IgD-negative memory B cell (primary cell): ENCODE measurements around the gene KCNMA1. TPM values are rescaled to one million over a fixed set of nuclear protein-coding genes. Genes with fewer than 3 reads are reported as not detected.

Source experiments
- H3K27ac Mint-ChIP-seq, 3 donors: one replicate each; pipeline ENCODE4 v1.8.0; 2020 to 2022; ENCODE audit warnings: mild to moderate bottlenecking in 3 of 3, mixed read lengths in 3 of 3, moderate library complexity in 1 of 3
- H3K27me3 Mint-ChIP-seq: one replicate; pipeline ENCODE4 v1.8.0; 2021; ENCODE audit warnings: mixed read lengths
- H3K36me3 Mint-ChIP-seq: one replicate; pipeline ENCODE4 v1.8.0; 2020; ENCODE audit warnings: mild to moderate bottlenecking, mixed read lengths
- H3K4me1 Mint-ChIP-seq, 3 donors: one replicate each; pipeline ENCODE4 v1.8.0; 2020 to 2022; ENCODE audit warnings: mixed read lengths in 3 of 3, mild to moderate bottlenecking in 1 of 3
- H3K4me3 Mint-ChIP-seq, 4 donors: one replicate each; pipeline ENCODE4 v1.8.0; 2020 to 2022; ENCODE audit warnings: mild to moderate bottlenecking in 4 of 4, mixed read lengths in 4 of 4, moderate library complexity in 3 of 4
- H3K9me3 Mint-ChIP-seq, 3 donors: one replicate each; pipeline ENCODE4 v1.8.0; 2020 to 2021; ENCODE audit warnings: mixed read lengths in 3 of 3, mild to moderate bottlenecking in 1 of 3
- polyA plus RNA-seq: library from polyadenylated mRNA; unstranded; fragments of 300-500 nt; fragmentation: Illumina TruSeq; gene quantifications from one replicate; pipeline ENCODE4 v1.2.3, GENCODE V29; 2021

Gene KCNMA1
- polyA plus RNA-seq, 1 donor from 2014 or later = 5.5 TPM

DNA sequence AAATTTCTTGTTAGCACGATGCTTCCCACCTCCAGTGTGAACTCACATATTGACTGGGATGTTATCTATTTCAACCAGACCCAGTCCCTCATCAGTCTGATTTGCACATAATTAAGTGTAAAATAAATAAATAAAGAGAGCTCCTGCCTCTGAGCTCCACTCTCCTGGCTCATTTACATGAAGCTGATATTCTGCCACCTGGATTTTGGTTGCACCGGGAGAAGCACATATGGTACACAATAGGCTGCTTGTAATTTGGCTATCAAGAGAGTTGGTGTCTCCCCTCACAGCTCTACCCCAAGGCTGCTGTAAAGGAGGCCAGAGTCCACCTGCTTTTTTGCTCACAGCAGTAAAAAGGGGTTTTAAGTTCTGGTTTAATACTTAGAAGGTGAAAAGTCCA, 610.5 kb downstream of the KCNMA1 start:
- Mint-ChIP-seq H3K9me3 (no peaks in the 10 kb centered on the region), H3K4me1 (peaks cover 0 to 5% (median 2%) of the 10 kb centered on the region in 3 donors), H3K4me3 (no peak overlapping the region), H3K36me3 (no peaks in the 10 kb centered on the region), H3K27me3 (peaks cover 4% of the 10 kb centered on the region), H3K27ac (no peak overlapping the region)

DNA sequence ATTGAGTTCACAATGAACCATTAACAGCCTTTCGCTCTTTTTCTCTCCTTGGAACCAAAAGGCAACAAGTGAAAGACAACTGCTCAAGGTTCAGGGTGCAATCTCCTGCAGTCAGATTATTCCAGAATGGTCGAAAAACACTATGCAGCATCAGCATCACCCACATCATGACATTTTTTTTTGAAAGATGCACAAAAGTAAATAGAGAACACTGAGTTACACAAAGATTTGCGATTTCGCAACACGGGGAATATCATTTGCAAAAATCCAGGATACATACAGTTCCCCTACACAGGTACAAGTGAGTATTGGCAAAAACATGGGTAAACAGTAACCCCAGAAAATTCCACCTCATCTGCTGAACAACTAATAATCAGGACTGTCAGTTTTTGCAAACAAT, 611.5 kb downstream of the KCNMA1 start:
- H3K4me3 Mint-ChIP-seq = no peak overlapping the region
- peaks cover 4% of the 10 kb centered on the region for H3K27me3 Mint-ChIP-seq
- no peaks in the 10 kb centered on the region for H3K36me3 Mint-ChIP-seq
- no peak overlapping the region for H3K27ac Mint-ChIP-seq
- H3K4me1 Mint-ChIP-seq = peaks cover 0 to 5% (median 2%) of the 10 kb centered on the region in 3 donors
- H3K9me3 Mint-ChIP-seq = no peaks in the 10 kb centered on the region

DNA sequence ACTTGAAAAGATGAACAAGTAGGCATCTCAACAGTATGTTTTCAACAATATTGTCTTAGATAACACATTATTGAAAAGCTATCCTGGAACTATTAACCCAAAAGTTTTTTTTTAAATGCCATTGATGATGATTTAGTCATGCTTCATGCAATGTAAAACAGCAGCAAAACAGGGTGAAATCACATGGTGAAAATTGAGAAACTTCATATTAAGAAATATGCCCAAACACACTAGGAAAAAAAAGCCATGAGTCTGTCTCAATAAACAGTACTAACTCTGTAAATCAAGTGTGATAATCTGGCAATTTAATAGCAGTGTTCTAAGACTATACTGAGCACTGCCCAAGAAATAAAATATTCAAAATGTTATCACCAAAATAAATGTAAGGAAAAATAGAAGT, 613.1 kb downstream of the KCNMA1 start:
- H3K36me3 Mint-ChIP-seq = no peaks in the 10 kb centered on the region
- peaks cover 0 to 2% (median 2%) of the 10 kb centered on the region in 3 donors for H3K4me1 Mint-ChIP-seq
- H3K27me3 Mint-ChIP-seq = peaks cover 4% of the 10 kb centered on the region
- H3K27ac Mint-ChIP-seq = no peak overlapping the region
- H3K9me3 Mint-ChIP-seq = no peaks in the 10 kb centered on the region
- no peak overlapping the region for H3K4me3 Mint-ChIP-seq

DNA sequence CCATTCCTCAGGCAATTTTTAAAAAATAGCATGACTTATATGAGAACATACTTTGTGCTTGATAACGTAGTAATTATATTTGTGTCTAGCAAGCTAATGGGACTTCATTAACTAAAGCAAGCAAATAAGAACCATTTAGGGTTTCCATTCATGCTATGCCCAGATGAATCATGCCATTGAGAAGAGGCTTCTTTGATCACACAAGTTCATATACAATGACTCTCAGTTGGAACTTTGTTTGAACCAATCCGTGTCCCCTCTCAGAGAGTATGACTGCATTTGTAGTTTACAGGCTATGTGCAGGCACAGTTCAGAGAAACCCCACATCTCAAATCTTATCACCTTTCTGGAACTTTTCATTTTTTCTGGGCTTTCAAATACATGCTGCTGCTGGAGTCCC, 614.2 kb downstream of the KCNMA1 start:
- no peaks in the 10 kb centered on the region for H3K4me1 Mint-ChIP-seq
- no peaks in the 10 kb centered on the region for H3K9me3 Mint-ChIP-seq
- peaks cover 2% of the 10 kb centered on the region for H3K27me3 Mint-ChIP-seq
- no peak overlapping the region for H3K4me3 Mint-ChIP-seq
- no peak overlapping the region for H3K27ac Mint-ChIP-seq
- no peaks in the 10 kb centered on the region for H3K36me3 Mint-ChIP-seq

DNA sequence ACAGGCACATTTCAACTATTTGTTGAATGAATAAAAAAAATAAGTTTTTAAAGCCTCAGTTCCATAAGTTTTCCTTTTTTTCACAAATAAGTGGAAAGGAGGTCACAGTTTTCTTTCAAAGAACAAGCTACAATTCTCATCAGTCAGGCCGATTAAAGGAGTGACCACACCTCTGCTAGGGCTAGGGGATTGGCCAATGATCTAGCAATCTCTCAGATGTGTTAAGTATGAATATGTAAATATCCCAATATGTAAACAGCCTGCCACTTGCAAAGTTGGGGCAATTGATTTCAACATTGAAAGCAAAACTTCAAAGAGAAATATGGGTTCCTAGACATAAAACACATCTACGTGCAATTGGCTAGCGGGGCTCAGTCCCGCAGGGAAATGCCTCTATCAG, 614.9 kb downstream of the KCNMA1 start:
- H3K27me3 Mint-ChIP-seq = peaks cover 2% of the 10 kb centered on the region
- H3K4me1 Mint-ChIP-seq = no peaks in the 10 kb centered on the region
- H3K4me3 Mint-ChIP-seq = no peak overlapping the region
- no peaks in the 10 kb centered on the region for H3K9me3 Mint-ChIP-seq
- H3K27ac Mint-ChIP-seq = no peak overlapping the region
- no peaks in the 10 kb centered on the region for H3K36me3 Mint-ChIP-seq

DNA sequence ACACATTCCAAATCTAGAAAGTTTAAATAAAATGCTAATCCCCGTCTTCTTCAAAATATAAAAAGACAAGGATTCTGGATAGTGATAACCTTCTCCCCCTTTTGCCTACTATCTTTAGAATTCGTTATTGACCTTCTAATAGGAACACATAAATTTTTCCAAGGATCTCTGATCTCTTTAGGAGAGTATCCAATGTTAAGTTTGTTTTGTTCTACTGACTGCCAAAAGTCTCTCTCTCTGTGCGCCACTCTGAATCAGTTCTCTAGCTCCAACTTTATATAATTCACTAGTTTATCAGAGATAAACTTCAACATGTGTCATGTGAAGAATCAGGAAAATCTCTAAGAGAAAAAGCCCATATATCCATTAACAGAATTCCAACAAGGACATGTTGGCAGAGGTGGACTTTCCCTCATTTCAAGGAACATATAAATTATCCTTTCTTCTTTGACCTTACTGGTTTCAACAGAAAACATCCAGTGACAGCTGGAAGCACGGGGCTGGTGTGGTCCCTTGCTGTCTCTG, 615.6 kb downstream of the KCNMA1 start:
- Mint-ChIP-seq H3K36me3 (no peaks in the 10 kb centered on the region), H3K27ac (no peak overlapping the region), H3K4me3 (no peak overlapping the region), H3K4me1 (no peaks in the 10 kb centered on the region), H3K27me3 (peaks cover 2% of the 10 kb centered on the region), H3K9me3 (no peaks in the 10 kb centered on the region)

DNA sequence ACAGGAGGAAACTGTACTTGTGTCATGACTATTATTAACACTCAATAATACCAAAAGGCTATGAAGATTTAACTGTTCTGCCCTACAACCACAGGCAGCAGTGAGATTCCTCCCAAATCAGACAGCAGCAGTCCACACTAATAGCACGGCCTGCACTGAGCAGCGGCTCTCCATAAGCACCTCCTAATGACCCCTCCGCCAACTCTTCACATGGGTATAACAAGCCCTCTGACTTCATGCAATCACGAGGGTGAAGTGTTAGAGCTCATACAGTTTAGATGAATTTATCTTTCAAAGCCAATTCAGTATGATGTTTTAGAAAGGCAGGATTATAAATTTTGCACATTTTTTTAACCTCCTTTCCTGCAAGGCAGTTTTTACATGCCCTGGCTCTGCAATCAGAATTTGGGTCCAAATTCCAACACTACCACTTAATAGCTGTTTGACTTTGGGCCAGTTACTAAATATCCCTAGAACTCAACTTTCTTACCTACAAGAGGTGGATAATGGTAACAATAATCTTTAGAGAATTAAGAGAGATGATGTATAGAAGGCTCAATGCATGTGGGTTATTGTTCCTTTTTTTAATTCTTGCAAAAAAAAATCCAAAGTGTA, 617.1 kb downstream of the KCNMA1 start:
- Mint-ChIP-seq H3K27ac (no peak overlapping the region), H3K36me3 (no peaks in the 10 kb centered on the region), H3K4me3 (no peak overlapping the region), H3K27me3 (peaks cover 2% of the 10 kb centered on the region), H3K4me1 (no peaks in the 10 kb centered on the region), H3K9me3 (no peaks in the 10 kb centered on the region)

DNA sequence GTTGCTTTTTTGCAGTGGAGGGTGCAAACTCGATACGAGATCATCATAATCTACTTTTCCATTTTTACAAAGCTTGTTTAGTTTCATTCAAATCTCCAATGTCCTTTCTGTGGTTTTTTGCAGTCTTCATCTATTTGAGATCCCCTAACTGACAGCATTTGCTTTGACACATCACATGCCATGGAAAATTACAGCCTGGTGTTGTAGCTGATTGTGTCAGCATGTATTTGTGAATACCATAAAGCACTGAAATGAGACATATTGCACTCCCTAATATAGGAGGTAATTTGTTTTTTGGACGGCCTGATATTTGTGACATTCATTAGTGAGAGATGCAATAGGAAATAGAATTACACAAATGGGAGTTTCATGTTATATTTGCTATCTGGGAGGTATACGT, 620.8 kb downstream of the KCNMA1 start:
- no peaks in the 10 kb centered on the region for H3K36me3 Mint-ChIP-seq
- no peaks in the 10 kb centered on the region for H3K9me3 Mint-ChIP-seq
- no peak overlapping the region for H3K4me3 Mint-ChIP-seq

DNA sequence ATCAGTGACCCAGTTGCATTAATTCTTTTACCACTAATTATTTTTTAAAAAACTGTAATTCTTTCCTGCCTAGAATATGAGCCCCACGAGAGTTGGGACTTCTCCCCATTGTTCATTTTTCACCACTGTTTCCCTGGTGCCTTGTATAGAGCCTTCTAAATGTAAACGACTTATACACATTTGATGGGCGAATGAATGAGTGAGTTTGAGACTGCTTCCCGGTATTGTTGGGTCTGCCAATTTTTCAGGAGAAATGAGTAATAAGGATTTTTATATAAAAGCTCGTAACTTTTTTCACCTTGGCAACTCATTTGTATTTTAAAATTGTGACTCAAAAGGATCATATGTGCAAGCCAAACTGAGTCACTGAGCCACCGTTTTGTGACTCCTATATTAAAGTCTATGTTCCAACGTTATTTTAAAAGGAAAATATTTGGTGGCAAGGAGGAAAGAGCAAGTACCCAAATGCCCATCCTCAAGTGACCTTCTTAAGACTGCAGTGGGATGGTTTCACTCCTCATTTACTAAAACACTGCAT, 621.3 kb downstream of the KCNMA1 start:
- H3K9me3 Mint-ChIP-seq = no peaks in the 10 kb centered on the region
- H3K4me1 Mint-ChIP-seq = peaks cover 0 to 3% (median 0%) of the 10 kb centered on the region in 3 donors
- H3K27ac Mint-ChIP-seq = no peak overlapping the region
- H3K4me3 Mint-ChIP-seq = no peak overlapping the region
- H3K27me3 Mint-ChIP-seq = peaks cover 2% of the 10 kb centered on the region
- no peaks in the 10 kb centered on the region for H3K36me3 Mint-ChIP-seq

More for the DNA sequence above, 620.8 kb downstream of the KCNMA1 start:
- Mint-ChIP-seq H3K27me3 (no peaks in the 10 kb centered on the region), H3K27ac (no peak overlapping the region), H3K4me1 (peaks cover 0 to 3% (median 0%) of the 10 kb centered on the region in 3 donors)

DNA sequence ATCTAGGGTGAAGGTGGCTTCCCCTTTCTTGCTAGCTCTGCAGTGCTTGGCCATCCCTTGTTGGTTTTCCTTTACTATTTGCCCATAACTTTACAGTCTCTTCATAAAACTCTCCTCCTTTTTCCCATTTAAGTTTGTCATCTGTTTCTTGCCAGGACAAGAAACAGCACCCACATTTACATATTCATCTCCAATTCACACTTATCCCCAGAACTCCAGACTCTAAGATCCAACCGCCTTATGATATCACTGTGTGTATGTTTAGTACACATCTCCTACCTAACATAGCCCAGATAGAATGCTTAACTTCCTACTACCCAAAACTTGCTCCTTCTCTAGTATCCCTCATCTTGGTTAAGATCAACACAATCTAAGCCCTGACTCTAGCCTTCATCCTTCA, 622.2 kb downstream of the KCNMA1 start:
- Mint-ChIP-seq H3K36me3 (no peaks in the 10 kb centered on the region), H3K4me1 (peaks cover 5 to 6% (median 6%) of the 10 kb centered on the region in 3 donors), H3K27ac (no peak overlapping the region), H3K27me3 (peaks cover 4% of the 10 kb centered on the region), H3K4me3 (no peak overlapping the region), H3K9me3 (no peaks in the 10 kb centered on the region)

DNA sequence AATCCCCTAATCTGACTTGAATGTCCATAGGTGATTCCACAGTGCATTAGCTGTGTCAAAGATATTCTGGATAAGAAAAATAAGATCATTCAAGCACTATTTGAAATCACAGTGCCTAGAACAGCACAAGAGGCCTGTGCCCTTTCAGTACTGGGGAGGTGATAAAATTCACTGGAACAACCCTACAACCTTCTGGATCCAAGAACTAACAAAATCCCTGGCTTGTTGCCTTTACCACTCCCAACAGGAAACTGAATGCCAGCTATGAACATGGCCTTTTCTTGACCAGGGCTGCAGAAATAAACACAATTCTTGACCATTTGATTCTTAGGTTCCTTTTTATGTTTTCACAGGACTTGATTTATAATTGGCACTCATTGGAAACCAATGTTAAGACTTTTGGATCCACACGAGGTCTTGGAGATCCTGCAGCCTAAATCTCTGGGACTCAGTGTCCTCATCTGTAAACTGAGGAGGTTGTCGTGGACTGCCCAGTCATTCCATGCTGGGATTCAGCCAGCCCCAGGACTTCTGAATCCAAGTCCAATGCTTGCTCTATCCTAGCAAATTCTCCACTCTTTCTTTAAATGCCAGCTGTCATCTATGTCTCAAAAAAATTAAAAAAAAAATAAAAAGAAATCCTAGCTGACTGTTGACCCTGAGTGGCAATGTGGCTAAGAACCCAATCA, 624.7 kb downstream of the KCNMA1 start:
- peak overlapping the region in 1 of 3 donors; percentile 28 for H3K27ac Mint-ChIP-seq
- H3K27me3 Mint-ChIP-seq = peaks cover 4% of the 10 kb centered on the region
- H3K9me3 Mint-ChIP-seq = no peaks in the 10 kb centered on the region
- peaks cover 6 to 15% (median 10%) of the 10 kb centered on the region in 3 donors for H3K4me1 Mint-ChIP-seq
- no peak overlapping the region for H3K4me3 Mint-ChIP-seq
- H3K36me3 Mint-ChIP-seq = no peaks in the 10 kb centered on the region

DNA sequence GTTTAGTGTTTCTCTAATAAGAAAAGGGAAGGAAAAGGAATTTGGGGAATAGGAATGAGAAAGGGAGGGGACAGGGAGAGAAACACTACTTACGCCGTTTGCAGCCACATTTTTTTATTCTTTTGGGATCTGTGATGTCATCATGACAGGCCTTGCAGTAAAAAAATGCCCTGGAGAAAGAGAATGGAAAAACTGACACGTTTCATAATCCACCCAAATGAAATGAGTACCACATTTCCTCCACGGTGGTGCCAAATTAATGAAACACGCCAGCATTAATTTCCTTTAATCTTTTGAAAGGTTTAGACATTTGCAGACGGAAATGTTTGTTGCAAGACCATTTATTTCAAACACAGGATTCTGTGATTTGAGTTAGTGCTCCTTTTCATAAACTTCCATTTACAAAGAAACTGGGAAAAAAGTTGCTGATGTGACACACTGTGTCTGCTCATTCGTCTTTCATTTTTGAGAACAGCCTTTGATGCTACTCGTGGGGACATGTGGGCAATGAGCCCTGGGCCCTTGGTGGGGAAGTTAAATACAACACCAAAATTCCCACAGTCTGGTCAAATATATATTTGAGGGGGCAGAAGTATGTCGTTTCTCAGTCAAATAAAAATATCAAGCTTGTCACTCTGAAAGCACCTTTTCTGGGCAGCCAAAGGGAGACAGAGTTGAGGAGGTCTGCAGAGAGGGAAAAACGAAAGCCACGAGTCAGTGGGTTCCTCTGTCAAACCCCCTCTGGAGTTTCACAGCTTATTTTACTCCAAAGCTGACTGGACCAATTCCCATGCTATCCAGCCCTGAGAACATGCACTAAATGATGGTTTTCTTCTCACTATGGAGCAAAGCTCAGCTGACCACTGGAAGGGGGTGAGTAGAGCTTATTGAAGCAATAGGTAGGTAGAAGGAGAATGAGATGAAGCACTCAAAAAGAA, 625.5 kb downstream of the KCNMA1 start:
- H3K36me3 Mint-ChIP-seq = no peaks in the 10 kb centered on the region
- H3K4me1 Mint-ChIP-seq = peaks cover 6 to 18% (median 10%) of the 10 kb centered on the region in 3 donors
- H3K9me3 Mint-ChIP-seq = no peaks in the 10 kb centered on the region
- no peak overlapping the region for H3K27ac Mint-ChIP-seq
- no peak overlapping the region for H3K4me3 Mint-ChIP-seq
- H3K27me3 Mint-ChIP-seq = peaks cover 4% of the 10 kb centered on the region

DNA sequence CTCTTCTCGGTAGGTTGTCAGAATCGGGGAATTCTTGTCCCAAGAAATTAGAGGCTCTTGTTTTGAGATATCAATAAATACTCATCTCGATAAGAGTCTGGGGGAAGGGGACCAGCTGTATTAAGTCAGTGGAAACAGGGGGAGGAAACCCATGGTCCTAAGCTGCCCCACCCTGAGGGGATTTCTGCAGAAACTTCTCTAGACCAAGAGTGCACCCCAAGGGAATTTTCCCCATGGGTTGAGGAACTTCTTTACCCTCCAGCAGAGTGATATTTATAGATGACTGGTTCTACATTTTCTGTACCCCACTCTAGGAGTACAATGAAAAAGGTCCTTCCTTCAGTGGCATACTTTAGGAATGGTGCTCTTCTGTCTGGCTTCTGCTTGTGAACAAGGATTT, 627.2 kb downstream of the KCNMA1 start:
- Mint-ChIP-seq H3K4me3 (peak overlapping the region in 1 of 4 donors; percentile 35), H3K4me1 (peaks cover 6 to 18% (median 10%) of the 10 kb centered on the region in 3 donors), H3K27me3 (peaks cover 4% of the 10 kb centered on the region), H3K36me3 (no peaks in the 10 kb centered on the region), H3K9me3 (no peaks in the 10 kb centered on the region), H3K27ac (peak overlapping the region in 1 of 3 donors; percentile 62)

DNA sequence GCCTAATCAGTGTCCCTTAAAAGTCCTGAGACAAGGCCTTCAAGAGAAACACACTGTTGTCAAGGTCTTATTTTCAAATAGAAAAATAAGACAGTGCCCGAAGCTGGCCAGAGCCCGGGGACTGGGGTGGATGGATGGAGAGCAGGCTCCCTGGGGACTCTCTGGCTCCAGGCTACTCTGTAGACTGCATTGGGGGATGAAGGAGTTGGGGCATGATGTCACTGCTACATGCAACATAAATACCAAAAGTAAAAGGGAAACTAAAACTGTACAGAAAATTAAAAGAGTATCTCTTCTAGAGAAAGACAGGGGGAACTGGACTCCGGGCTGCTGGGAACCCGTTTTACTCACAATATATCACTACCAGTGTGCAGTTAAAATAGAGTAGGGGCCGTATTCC, 629.8 kb downstream of the KCNMA1 start:
- peaks cover 4% of the 10 kb centered on the region for H3K27me3 Mint-ChIP-seq
- H3K4me1 Mint-ChIP-seq = peaks cover 6 to 18% (median 10%) of the 10 kb centered on the region in 3 donors
- no peaks in the 10 kb centered on the region for H3K9me3 Mint-ChIP-seq
- H3K27ac Mint-ChIP-seq = no peak overlapping the region
- H3K36me3 Mint-ChIP-seq = no peaks in the 10 kb centered on the region
- H3K4me3 Mint-ChIP-seq = peak overlapping the region in 1 of 4 donors; percentile 14
